ENCODE results near the gene MSANTD1.

Gene MSANTD1

DNA sequence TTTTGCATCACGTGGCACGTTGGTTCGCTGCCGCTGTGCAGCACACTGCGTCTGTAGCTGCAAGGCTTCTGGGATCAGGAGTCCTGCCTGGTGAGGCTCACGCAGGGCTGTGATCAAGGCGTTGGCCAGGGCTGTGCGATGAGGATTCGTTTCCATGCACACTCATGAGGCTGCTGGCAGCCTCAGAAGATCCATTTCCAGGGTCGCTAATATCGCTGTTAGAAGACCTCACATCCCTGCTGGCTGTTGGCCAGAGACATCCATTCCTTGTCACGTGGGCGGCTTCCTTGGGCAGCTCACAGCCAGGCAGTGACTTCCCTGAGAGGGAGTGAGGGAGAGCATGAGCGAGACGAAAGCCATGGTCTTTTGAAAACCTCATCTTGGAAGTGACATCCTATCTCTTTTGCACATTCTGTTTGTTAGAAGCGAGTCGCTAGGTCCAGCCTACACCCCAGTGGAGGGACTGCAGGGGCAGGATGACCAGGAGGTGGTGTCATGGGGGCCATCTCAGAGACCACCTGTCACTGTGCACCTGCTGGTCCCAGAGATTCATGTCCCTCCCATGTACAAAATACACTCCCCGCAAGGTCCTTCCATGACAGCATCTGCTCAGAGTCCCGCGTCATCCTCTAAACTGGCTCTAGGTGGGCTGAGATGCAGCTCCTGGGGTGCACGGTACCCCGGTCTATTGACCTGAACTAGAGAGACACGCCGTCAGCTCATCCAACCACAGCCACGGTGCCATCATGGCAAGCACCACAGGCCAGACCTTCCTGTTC is 56.1 kb downstream of the MSANTD1 start:
- DNase-seq, result no peak

DNA sequence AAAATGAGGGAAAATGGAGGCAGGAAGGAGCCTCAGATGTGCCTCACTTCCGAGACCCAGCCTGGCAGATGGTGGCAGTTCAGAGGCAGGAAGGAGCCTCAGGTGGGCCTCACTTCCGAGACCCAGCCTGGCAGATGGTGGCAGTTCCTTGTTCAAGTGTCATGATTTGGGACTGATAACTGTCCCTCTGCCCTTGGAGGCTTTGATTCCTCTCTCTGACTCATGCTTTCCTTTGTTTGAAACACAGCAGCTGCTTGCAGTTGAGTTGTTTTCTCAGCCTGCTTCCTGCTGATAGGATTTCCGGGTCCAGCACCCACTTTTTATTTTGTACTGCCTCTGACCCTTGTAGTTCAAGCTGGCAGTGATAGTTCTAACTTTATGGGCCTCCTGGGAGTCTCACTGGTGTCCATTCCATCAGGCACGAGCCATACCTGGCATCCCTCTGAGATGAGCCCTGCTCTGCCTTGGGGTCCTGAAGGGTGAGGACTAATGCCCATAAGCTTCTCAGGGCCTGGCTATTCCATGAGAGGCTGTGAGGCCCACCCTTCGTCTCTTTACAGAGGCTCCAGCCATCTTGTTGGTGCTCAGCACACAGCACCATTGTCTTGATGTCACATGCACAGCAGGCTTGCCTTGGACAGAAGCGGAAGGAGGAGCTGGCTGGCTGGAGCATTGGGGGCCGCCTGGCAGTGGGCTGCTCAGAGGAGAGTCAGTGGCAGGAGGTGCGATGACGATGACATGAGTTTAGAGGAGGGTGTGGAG is 56.8 kb downstream of the MSANTD1 start:
- DNase-seq, result peak; percentile 86
